HEK293 (cell line): ENCODE results near the gene MYORG.

ENCODE experiments used
- CTCF ChIA-PET: fragments of 350-600 bp; formaldehyde crosslinking; extraction: SDS; loops from one replicate; lab custom pipeline; 2021; ENCODE audit warnings: antibody characterized with exemption; lab: Yijun Ruan, JAX
- POLR2A ChIA-PET: fragments of 300-600 bp; formaldehyde crosslinking; extraction: SDS; loops from one replicate; lab custom pipeline; 2020; ENCODE audit warnings: antibody characterized with exemption, inconsistent platforms; lab: Yijun Ruan, JAX
- H3K27ac ChIP-seq: fragments of 200-500 bp; sonication (Bioruptor generic); 2 replicates; pipeline ENCODE4 v1.5.1; 2014; ENCODE audit warnings: low read depth, low read length, control low read depth, inconsistent platforms; ENCODE audit errors: extremely low read depth
- H3K36me3 ChIP-seq, 2 experiments: fragments of 200-500 bp in 1 of 2; sonication (Bioruptor generic) in 1 of 2; 1 replicate in 1 of 2; 2 replicates in 1 of 2; pipeline ENCODE4 v1.5.1; 2014 to 2017; ENCODE audit warnings: inconsistent platforms in 2 of 2, low read length in 2 of 2; ENCODE audit not compliant: control insufficient read depth in 2 of 2, insufficient read depth in 1 of 2
- H3K4me1 ChIP-seq: fragments of 200-500 bp; sonication (Bioruptor generic); 2 replicates; pipeline ENCODE4 v1.5.1; 2014; ENCODE audit warnings: mild to moderate bottlenecking, low read length, inconsistent platforms; ENCODE audit not compliant: control insufficient read depth, insufficient read depth
- H3K4me3 ChIP-seq: 2 replicates; pipeline ENCODE4 v1.5.1; 2011; ENCODE audit warnings: low read depth, mild to moderate bottlenecking, control low read depth, low read length, moderate library complexity
- H3K9me3 ChIP-seq: fragments of 200-500 bp; sonication (Bioruptor generic); 2 replicates; pipeline ENCODE4 v1.5.1; 2014; ENCODE audit warnings: low read depth, low read length, inconsistent platforms; ENCODE audit not compliant: control insufficient read depth, insufficient read depth
- GLI2 ChIP-seq: fragments of 450-650 bp; formaldehyde crosslinking; IDR thresholded peaks from 2 replicates; pipeline ENCODE4; 2017; ENCODE audit warnings: missing biosample characterization, missing genetic modification characterization, low read depth, borderline replicate concordance
- GLIS1 ChIP-seq: fragments of 450-650 bp; formaldehyde crosslinking; IDR thresholded peaks from 2 replicates; pipeline ENCODE4 v1.5.1; 2016; ENCODE audit warnings: missing biosample characterization, missing genetic modification characterization
- ZBTB20 ChIP-seq: fragments of 450-650 bp; formaldehyde crosslinking; IDR thresholded peaks from 2 replicates; pipeline ENCODE4 v1.5.1; 2016; ENCODE audit warnings: missing biosample characterization, missing genetic modification characterization
- ZNF112 ChIP-seq: fragments of 450-650 bp; formaldehyde crosslinking; IDR thresholded peaks from 2 replicates; pipeline ENCODE4 v1.5.0; 2017; ENCODE audit warnings: missing biosample characterization, missing genetic modification characterization
- ZNF140 ChIP-seq: fragments of 450-650 bp; formaldehyde crosslinking; IDR thresholded peaks from 2 replicates; pipeline ENCODE4 v1.5.1; 2016; ENCODE audit warnings: missing biosample characterization, missing genetic modification characterization
- ZNF211 ChIP-seq: fragments of 450-650 bp; formaldehyde crosslinking; IDR thresholded peaks from 2 replicates; pipeline ENCODE4 v1.5.1; 2016; ENCODE audit warnings: low read depth, missing biosample characterization, missing genetic modification characterization
- ZNF341 ChIP-seq: fragments of 450-650 bp; formaldehyde crosslinking; IDR thresholded peaks from 2 replicates; pipeline ENCODE4; 2016; ENCODE audit warnings: low read depth, missing biosample characterization, missing genetic modification characterization
- ZNF423 ChIP-seq: fragments of 450-650 bp; formaldehyde crosslinking; IDR thresholded peaks from 2 replicates; pipeline ENCODE4 v1.5.1; 2016; ENCODE audit warnings: missing biosample characterization, missing genetic modification characterization
- ZNF596 ChIP-seq: fragments of 450-650 bp; IDR thresholded peaks from 2 replicates; pipeline ENCODE4 v1.5.0; 2018; ENCODE audit warnings: missing biosample characterization, mild to moderate bottlenecking, missing genetic modification characterization, moderate library complexity
- TF ChIP-seq, protein P1 (sequence below): fragments of 450-650 bp; formaldehyde crosslinking; IDR thresholded peaks from 2 replicates; pipeline ENCODE4 v1.5.1; 2016; ENCODE audit warnings: missing biosample characterization, missing genetic modification characterization
- TF ChIP-seq, protein P2 (sequence below): fragments of 450-650 bp; formaldehyde crosslinking; IDR thresholded peaks from 2 replicates; pipeline ENCODE4 v1.5.1; 2017; ENCODE audit warnings: missing biosample characterization, mild to moderate bottlenecking, missing genetic modification characterization, moderate library complexity
- TF ChIP-seq, protein P3 (sequence below): fragments of 450-650 bp; formaldehyde crosslinking; IDR thresholded peaks from 2 replicates; pipeline ENCODE4 v1.5.1; 2016; ENCODE audit warnings: missing biosample characterization, missing genetic modification characterization
- TF ChIP-seq, protein P4 (sequence below): fragments of 450-650 bp; formaldehyde crosslinking; IDR thresholded peaks from 2 replicates; pipeline ENCODE4 v1.5.1; 2016; ENCODE audit warnings: missing biosample characterization, missing genetic modification characterization, borderline replicate concordance
- TF ChIP-seq, protein P5 (sequence below): fragments of 450-650 bp; formaldehyde crosslinking; IDR thresholded peaks from 2 replicates; pipeline ENCODE4 v1.5.1; 2016; ENCODE audit warnings: missing biosample characterization, missing genetic modification characterization
- TF ChIP-seq, protein P6 (sequence below): IDR thresholded peaks from 2 replicates; pipeline ENCODE4 v1.6.1; 2011; ENCODE audit warnings: mild to moderate bottlenecking, low read depth, low read length, borderline replicate concordance

Gene MYORG

DNA sequence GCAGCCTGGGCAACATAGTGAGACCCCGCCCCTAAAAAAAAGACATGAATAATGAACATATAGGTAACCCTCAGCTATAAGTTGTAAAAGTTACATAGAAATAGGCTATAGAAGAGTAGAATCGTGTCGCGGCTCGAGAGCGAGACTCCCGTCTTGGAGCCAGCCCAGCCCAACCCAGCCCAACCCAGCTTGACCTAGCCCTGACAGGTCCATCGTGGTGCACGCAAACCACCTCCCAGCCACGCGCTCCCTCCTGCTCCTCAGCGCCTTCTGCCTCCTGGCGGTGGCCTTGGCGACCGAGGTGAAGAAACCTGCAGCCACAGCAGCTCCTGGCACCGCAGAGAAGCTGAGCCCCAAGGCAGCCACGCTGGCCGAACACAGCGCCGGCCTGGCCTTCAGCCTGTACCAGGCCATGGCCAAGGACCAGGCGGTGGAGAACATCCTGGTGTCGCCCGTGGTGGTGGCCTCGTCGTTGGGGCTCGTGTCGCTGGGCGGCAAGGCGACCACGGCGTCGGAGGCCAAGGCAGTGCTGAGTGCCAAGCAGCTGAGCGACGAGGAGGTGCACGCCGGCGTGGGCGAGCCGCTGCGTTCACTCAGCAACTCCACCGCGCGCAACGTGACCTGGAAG, 58.4 kb downstream of the MYORG start:
- TF ChIP-seq, protein P1, sequence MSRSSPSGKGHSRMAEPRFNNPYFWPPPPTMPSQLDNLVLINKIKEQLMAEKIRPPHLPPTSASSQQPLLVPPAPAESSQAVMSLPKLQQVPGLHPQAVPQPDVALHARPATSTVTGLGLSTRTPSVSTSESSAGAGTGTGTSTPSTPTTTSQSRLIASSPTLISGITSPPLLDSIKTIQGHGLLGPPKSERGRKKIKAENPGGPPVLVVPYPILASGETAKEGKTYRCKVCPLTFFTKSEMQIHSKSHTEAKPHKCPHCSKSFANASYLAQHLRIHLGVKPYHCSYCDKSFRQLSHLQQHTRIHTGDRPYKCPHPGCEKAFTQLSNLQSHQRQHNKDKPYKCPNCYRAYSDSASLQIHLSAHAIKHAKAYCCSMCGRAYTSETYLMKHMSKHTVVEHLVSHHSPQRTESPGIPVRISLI (tag by site-specific recombination) = no peak
- TF ChIP-seq, protein P2, sequence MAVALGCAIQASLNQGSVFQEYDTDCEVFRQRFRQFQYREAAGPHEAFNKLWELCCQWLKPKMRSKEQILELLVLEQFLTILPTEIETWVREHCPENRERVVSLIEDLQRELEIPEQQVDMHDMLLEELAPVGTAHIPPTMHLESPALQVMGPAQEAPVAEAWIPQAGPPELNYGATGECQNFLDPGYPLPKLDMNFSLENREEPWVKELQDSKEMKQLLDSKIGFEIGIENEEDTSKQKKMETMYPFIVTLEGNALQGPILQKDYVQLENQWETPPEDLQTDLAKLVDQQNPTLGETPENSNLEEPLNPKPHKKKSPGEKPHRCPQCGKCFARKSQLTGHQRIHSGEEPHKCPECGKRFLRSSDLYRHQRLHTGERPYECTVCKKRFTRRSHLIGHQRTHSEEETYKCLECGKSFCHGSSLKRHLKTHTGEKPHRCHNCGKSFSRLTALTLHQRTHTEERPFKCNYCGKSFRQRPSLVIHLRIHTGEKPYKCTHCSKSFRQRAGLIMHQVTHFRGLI = peak; percentile 56; the same call in 1 of the 2 replicates
- TF ChIP-seq ZNF211 (tag by site-specific recombination) = no peak
- TF ChIP-seq, protein P3, sequence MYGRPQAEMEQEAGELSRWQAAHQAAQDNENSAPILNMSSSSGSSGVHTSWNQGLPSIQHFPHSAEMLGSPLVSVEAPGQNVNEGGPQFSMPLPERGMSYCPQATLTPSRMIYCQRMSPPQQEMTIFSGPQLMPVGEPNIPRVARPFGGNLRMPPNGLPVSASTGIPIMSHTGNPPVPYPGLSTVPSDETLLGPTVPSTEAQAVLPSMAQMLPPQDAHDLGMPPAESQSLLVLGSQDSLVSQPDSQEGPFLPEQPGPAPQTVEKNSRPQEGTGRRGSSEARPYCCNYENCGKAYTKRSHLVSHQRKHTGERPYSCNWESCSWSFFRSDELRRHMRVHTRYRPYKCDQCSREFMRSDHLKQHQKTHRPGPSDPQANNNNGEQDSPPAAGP = no peak
- Histone ChIP-seq H3K4me1 (peaks cover 2% of the 10 kb centered on the region; the same call in 1 of the 2 replicates), H3K36me3 (peaks cover 0 to 11% of the 10 kb centered on the region in 2 experiments; a peak in 1 of 3 replicates), H3K4me3 (no peak overlapping the region), H3K27ac (no peak overlapping the region), H3K9me3 (no peaks in the 10 kb centered on the region)
- ChIA-PET CTCF (interaction anchor here (0.6 kb wide), 1 partner anchor 9 kb away, joined by 3 read pairs; no protein-coding TSS in a partner anchor), POLR2A (no interaction called here)

DNA sequence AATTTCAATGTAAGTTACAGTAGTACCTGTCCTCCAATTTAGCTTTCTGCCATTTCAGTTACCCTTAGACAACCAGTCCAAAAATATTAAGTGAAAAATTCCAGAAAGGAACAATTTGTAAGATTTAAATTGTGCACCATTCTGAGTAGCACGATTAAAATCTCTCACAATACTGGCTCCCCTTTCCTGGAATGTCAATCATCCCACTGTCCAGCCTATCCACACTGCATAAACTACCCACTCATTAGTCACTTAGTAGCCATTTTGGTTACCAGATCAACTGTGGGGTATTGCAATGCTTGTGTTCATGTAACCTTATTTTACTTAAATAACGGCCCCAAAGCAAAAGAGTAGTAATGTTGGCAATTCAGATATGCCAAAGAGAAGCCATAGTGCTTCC, 59.3 kb downstream of the MYORG start:
- Histone ChIP-seq H3K4me1 (no peaks in the 10 kb centered on the region), H3K4me3 (no peak overlapping the region), H3K27ac (no peak overlapping the region), H3K36me3 (peaks cover 0 to 11% of the 10 kb centered on the region in 2 experiments; a peak in 1 of 3 replicates), H3K9me3 (no peaks in the 10 kb centered on the region)
- TF ChIP-seq, protein P2 = no peak
- no peak for TF ChIP-seq GLI2 (tag by site-specific recombination)
- no peak for TF ChIP-seq ZBTB20
- TF ChIP-seq, protein P4, sequence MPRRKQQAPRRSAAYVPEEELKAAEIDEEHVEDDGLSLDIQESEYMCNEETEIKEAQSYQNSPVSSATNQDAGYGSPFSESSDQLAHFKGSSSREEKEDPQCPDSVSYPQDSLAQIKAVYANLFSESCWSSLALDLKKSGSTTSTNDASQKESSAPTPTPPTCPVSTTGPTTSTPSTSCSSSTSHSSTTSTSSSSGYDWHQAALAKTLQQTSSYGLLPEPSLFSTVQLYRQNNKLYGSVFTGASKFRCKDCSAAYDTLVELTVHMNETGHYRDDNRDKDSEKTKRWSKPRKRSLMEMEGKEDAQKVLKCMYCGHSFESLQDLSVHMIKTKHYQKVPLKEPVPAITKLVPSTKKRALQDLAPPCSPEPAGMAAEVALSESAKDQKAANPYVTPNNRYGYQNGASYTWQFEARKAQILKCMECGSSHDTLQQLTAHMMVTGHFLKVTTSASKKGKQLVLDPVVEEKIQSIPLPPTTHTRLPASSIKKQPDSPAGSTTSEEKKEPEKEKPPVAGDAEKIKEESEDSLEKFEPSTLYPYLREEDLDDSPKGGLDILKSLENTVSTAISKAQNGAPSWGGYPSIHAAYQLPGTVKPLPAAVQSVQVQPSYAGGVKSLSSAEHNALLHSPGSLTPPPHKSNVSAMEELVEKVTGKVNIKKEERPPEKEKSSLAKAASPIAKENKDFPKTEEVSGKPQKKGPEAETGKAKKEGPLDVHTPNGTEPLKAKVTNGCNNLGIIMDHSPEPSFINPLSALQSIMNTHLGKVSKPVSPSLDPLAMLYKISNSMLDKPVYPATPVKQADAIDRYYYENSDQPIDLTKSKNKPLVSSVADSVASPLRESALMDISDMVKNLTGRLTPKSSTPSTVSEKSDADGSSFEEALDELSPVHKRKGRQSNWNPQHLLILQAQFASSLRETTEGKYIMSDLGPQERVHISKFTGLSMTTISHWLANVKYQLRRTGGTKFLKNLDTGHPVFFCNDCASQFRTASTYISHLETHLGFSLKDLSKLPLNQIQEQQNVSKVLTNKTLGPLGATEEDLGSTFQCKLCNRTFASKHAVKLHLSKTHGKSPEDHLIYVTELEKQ = no peak
- TF ChIP-seq ZNF112 (tag by site-specific recombination) = no peak
- no peak for TF ChIP-seq ZNF423 (tag by site-specific recombination)
- no peak for TF ChIP-seq ZNF596 (tag by site-specific recombination)
- TF ChIP-seq, protein P5, sequence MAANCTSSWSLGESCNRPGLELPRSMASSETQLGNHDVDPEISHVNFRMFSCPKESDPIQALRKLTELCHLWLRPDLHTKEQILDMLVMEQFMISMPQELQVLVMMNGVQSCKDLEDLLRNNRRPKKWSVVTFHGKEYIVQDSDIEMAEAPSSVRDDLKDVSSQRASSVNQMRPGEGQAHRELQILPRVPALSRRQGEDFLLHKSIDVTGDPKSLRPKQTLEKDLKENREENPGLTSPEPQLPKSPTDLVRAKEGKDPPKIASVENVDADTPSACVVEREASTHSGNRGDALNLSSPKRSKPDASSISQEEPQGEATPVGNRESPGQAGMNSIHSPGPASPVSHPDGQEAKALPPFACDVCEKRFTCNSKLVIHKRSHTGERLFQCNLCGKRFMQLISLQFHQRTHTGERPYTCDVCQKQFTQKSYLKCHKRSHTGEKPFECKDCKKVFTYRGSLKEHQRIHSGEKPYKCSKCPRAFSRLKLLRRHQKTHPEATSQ (tag by site-specific recombination) = no peak
- TF ChIP-seq, protein P6, sequence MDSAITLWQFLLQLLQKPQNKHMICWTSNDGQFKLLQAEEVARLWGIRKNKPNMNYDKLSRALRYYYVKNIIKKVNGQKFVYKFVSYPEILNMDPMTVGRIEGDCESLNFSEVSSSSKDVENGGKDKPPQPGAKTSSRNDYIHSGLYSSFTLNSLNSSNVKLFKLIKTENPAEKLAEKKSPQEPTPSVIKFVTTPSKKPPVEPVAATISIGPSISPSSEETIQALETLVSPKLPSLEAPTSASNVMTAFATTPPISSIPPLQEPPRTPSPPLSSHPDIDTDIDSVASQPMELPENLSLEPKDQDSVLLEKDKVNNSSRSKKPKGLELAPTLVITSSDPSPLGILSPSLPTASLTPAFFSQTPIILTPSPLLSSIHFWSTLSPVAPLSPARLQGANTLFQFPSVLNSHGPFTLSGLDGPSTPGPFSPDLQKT = no peak
- TF ChIP-seq GLIS1 (tag by site-specific recombination) = no peak
- TF ChIP-seq ZNF341 (tag by site-specific recombination) = no peak
- TF ChIP-seq ZNF140 (tag by site-specific recombination) = no peak
- POLR2A ChIA-PET = no interaction called here
- CTCF ChIA-PET = no interaction called here
